Effector CD8-positive, alpha-beta T cell (primary cell): ENCODE data around the gene TGM1.

Source experiments
- DNase-seq: peaks from one replicate; lab custom pipeline; 2025; lab: John Stamatoyannopoulos, UW

Gene TGM1

DNA sequence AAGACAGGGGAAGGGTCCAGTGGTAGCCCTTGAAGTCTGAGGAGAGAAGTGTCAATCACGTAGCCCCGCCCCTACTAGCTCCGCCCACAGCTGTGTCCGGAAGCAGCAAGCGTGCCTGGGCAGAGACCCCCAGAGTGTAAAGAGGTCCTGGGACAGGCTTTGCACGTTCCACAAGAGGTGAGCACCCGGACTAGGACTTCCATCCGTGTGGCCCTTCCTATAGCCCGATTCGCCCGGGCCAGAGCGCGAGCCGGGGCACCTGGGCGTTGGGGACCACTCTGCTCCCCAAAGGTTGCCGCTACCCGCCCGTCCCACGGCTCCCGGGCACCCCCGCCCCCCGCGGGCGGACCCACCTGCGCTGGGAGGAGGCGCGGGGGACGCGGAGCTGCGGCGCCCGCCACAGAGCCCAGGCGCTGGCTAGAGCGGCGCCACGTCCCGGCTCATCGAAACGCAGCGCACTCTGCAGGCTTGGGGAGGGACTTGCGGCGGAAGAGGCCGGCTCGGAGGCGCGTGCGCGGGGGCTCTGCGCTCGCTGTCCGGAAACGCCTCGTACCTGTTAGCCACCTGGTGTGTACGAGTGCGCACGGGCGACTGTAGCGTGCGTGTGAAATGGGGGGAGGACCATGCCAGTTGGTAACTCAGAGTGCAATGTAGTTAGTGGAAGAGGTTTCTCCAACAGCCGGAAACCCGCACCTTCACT is 8.3 kb upstream of the TGM1 start, which contains the start of gene RABGGTA:
RABGGTA (minus strand) TSS at position 464 of the 700 bp plus-strand sequence. CDS start 482 bp downstream, outside the sequence.
- DNase-seq: peak; percentile 84

DNA sequence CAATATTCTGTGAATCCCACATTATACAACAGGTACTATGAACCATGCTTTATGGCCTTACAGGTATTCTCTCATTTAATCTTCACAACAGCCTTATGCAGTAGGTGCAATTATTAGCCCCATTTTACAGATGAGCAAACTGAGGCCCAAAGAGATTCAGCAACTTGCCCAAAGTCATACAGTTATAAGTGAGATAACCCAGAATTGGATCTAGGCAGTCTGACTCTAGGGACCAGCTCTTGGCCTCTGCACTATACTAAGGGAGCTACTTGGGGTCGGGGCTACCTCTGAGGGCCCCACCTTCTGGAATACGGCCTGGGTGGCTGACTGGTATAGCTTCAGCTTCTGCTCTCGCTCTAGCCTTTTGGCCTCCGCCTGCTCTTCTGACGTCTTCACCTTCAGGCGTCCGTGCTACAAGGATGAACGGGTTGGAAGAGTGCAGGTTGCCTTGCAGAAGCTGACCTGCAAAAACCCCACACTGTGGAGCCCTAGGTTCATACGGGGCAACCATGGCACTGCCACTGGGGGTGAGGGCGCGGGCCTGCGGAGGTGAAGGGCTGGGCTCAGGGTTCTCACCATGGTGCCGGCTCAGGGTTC is 7.7 kb upstream of the TGM1 start:
- DNase-seq: no peak

DNA sequence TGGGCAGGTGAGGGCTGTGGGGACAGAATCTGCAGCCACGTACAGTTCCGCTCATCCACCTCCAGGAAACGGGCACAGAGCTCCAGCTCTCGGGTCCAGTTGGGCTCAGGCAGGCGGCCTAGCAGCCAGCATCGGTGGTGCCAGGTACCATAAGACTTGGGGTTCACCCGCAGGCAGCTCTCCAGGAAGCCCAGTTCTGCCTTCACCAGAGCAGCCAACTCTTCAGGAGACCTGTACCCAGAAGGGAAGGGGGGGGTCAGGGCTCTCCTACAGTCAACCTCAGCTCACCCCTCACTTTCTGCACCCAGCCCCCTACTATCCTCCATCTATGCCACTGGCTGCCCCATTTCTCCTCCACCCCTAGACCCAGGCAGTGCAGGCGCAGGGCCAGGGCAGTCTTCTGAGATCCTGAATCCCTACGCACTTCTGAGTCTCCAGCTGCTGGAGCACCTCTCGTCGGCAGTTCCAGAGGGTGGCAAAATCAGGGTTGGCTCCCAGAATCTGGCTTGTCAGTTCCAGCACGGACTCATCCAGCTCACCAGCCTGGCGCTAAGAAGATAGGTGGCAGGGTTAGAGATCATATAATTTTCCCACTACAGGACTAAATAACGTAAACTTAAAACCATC is 7.0 kb upstream of the TGM1 start:
- no peak for DNase-seq

DNA sequence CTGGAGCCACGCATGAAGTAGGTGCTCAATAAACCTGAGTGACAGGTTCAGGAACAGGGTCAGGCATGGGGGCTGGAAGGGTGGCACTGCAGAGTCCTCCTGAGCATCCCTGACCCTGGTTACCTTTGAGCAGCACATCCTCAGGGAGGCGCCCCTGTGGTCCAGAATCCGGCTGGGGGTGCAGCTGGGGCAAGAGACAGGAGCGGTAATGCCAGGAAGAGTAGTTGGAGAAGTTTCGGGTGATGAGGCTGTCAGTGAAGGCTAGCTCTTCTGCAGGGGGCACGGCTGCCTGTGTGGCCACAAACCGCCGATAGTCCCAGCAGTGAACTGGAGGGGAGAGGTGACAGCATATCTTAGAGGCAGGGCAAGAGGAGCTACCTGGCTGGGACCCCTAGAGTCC is 6.4 kb upstream of the TGM1 start:
- DNase-seq: no peak

DNA sequence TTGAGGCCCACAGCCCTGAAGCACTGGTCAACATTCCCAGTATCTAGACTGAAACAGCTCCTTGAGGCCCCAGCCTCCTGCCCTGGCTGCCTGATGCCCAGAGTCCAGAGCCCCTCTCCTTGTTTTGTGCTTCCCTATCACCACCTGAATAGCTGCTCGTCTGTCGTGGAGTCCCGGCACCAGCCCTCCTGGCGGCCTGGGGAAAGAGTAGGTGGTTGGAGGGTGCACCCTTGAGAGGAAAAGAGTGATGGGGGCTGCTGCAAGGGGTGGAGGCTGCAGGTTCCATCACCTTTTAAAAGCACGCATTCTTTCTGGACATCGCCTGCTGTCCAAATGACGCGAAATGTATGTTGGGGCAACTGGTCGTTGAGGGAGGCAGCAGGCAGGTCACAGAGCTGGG is 5.2 kb upstream of the TGM1 start:
- no peak for DNase-seq

DNA sequence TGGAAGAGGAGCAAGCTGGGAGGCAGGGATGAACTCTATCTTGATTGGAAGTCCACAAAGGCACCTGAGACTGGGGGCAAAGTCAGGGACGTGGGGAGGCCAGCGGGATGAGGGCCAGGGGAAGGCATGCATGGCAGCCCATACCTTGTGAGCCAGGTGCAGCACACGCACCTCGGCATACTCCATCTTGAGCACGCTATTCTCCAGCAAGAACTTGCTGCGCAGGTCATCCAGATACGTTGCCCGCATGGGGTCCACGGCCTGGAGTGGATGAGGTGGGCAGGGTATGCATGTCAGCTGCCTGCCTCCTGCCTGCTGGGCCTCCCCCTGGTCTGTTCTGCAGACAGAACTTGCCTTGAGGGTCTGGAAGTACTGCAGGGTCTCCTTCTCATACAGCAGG is 4.5 kb upstream of the TGM1 start:
- DNase-seq: no peak

DNA sequence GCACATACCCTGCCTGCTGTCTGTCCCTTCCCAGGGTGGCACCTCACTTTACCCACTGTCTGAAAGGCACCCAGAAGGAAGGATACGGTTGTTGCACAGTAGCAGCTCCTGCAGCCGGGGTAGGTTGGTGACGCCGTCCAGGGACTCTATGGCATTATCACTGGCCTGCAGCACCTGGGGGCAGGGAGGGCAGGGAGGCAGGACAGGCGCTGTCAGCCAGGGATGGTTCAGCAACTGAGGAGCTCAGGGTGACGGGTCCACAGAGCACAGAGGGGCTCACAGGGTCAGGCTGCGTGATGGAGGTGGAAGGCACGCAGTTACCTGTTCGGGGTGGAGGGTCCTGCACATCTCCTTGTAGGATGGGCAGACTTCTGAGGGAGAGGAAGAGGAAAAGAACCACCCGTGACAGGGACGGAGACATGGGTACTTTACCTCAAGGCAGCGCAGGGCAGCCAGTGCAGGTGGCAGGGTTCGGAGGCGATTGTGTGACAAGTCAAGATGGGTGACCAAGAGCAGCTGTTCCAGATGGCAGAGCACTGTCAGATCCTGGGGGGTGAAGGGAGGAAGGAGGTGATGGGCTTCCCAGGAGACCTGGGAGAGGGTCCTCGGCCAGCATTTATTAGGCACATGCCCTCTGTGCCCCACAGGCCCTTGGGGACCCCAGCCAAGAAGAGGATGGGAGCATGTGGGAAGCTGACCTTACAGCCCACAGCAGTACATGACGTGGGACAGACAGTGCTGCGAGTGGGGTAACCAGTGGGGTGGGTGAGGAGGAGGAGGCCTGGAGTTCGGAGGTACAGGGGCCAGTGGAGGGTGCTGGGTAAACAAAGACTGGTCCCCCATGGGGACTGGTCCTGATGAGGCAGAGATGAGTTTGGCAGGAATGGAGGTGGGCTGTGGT is 3.6 kb upstream of the TGM1 start:
- no peak for DNase-seq

DNA sequence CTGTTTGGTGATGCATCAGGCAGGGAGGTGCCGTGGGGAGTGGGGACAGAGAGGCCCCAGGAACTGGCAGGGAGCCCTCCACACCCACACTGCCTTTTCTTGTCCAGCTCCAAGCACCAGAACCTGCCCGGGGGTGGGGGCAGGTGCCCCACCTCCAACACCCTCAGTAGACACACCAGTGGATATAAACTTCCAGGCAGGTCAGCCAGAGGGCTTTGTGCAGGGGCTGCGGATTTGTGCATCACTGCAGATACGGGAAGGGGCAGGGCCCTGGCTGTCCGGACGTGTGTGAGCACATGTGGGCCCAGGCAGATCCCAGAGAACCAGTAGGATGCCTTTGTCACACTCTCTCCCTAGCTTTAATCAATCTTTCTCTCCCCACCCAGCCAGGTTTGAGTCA is 1.3 kb upstream of the TGM1 start:
- no peak for DNase-seq

DNA sequence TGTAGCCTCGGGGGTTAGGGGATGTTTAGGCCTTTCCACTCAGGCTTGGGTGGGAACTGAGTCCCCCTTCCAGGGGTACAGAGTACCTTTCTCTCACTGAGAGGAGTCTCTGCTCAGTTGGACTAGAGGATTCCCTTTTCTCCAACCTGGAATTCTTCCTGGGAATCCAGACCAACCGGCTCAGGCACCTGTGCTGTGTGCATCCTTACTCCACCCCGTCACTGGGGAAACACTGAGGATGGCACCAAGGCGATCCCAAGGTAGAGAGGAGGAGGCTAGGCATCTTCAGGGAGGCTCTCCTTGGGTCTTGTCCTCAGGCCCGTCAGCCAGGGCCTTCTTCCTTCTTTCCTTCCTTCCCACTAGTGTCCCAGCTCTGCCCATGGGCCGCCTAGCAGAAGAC is 871 bp upstream of the TGM1 start:
- no peak for DNase-seq

DNA sequence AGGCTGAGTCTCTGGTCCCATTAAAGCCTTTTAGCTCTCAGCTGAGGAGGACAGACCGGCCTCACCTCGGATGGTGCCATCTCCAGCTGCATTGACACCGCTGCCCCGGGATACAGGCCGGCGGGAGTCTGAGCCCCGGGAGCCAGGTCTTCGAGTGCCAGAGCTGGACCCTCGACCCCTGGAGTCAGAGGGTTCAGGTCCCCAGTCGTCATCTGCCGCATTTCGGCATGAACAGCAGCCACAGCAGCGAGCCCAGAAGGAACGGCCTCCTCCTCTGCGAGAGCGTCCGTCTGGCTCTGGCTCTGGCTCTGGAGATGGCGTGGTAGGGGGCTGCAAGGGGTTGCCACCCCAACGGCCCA is 1.0 kb downstream of the TGM1 start:
- no peak for DNase-seq

DNA sequence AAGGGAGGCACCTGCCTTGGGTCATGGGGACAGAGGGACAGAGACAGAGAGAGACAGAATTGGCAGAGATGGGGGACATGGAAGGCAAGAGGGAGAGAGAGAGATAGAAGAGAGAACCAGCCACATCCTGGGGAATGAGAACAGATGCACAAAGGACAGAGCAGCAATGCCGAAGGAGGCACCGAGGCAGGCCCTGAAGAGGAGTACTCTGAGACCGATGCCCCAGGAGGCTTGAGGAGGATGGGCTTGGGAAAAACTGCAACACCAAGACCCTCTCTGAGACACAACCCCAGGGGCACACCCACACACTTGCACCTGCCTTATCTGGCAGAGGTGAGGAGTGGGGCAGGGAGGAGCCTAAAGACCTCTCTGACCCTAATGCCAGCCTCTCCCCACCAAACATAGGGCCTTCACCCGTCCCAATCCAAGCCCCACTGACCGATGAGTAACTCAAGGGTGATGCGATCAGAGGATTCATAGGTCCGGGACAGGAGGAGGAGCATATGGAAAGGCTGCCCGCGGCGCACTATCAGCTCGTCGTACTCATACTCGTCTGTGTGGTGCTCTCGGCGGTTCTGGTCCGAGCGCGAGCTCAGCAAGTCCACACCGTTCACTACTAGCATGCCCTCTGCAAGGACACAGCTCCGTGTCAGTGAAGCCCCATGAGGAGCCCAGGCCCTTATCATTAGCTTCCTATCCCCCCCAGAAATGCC is 1.6 kb downstream of the TGM1 start:
- no peak for DNase-seq

DNA sequence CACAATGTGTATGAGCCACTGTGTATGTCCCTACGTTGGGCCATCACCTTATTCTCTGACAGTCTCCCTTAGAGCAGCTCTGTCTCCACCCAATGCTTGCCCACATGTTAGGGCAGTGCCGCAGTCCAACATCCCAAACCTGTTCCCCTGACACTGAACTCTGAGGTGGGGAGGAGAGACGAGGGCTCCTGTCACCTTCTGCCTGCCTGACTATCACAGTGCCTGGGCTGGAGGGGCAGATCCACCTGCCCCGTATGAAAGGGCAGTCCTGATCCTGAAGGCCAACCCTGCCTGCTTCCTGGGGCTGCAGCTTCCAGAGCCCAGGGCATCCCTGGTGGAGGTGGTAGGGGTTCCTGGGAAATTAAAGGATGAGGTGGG is 2.2 kb downstream of the TGM1 start:
- no peak for DNase-seq

DNA sequence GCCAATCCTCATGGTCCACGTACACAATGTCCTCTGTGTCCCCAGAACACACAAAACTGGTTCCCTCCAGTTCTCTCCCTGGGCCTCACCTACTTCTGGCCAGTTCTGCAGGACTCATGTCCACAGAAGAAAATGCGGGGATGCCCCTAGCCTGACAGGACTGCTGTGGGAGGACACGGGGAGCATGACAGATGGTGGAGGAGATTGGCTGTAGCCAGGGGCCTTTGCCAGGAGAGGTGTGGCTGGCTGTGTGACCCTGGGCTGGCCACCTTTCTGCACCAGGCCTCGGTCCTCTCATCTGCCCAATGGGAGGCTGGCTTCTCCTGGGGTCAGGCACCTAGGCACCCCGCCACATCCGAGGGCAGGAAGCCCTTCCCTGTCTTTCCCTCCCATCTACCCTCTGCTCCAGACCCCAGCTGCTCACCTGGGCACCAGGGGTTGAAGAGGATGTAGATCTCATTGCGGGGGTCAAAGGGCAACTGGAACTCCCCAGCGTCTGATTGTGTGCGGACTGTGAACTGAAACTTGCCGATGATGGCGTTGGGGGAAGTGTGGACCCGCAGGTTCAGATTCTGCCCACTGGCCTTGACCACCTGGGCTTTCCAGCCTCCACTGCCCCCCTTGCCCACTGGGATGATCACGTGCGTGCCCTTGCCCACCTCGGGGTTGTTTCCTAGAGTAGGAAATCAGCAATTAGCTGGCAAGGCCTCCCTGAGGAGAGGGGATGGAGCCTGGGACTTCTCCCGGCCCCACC is 2.8 kb downstream of the TGM1 start:
- no peak for DNase-seq

DNA sequence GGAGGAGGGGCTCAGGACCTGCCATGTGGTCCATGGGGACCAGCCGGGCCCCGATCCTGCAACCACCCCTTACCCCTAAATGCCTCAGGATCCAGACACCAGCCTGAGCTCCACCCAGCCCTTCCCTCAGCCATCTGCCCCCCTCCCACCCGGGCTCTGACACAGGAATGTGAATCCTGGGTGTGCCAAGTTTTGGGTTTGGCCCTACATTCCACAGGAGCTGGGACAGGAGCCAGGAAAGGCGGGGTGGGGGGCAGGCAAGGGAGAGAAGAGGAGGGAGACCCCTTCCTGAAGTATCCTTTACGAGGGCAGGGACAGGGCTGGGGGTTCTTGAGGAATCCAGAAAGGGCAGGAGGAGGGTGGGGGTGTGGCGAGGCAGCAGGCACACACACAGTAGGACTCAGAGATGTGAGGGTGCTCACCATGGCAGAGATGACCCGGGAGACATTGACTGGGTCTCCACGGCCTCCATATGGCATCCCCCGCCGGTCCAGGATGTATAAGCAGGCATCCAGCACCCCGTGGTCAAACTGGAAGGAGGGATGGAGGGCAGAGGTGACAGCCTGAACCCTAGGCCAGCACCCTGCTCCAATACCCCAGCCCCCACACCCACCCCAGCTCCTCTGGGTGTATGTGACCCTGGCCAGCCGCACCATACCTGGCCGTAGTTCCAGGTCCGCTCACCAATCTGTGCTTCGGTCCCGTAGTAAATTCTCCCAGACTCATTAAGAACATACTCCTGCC is 3.5 kb downstream of the TGM1 start:
- DNase-seq: no peak

DNA sequence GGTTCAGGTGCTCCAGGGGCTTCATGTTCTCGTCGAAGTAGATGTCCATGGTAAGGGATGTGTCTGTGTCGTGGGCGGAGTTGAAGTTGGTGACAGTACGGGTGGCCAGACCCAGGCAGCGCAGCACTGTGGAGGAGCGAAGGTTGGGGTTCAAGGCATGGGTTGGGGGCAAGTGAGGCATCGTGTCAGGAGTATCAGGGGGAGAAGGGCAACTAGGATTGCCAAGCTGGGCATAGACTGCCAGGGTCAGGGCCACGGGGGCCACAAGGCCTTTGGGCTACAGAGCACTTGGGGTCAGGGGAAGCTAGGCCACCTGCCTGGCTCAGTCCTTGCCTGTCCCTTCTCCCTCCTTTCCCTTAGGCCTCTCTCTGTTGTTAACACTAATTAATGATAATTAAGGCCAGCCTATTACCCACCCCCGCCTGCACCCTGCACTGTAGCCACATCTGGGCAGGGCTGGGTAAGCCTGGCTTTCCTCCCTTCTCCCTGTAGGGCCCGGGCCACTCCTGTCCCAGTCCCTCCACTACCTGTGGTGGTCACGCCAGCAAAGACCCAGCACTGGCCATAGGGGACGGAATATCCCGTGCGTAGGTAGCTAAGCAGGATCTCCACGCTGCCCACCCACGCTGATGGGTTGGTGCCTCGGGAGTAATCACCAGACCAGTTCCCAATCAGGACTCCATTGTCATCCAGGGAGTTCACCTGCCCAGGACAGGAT is 4.3 kb downstream of the TGM1 start:
- DNase-seq: no peak

DNA sequence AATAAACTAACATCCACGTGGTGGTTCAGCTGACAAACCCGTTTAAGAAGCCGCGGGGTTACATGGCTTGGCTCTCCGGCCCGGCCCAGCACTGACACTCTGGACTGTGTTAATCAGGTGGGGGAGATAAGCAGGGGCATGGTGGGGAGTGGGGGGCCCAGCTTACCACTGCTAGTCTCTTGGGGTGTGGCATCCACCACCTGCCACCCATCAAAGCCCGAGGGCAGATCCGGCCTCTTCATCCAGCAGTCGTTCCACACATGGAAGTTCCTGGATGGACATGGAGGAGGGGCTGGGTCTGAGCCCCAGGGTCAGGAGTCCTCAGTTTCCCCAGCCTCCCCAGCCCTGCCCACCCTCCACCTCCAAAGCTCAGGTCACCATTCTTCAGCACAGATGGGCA is 4.9 kb downstream of the TGM1 start:
- DNase-seq: no peak

DNA sequence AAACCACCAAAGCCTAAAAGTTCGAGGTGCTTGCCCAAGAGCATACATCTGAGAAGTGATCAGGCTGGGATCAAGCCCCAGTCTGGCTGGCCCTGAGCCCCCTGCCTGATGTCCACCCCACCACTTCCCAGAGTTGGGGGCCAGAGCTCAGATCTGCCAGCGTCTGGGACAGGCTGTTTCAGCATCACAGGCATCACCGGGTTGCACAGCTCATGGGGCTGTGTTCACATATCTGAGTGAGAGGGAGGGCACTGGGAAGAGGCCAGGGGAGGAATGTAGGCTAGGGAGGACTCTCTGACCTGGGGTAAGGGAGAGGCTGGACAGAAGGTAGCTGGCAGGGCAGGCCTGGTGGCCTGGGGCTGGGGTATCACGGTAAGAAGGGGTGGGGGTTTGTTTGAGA is 6.0 kb downstream of the TGM1 start:
- no peak for DNase-seq

DNA sequence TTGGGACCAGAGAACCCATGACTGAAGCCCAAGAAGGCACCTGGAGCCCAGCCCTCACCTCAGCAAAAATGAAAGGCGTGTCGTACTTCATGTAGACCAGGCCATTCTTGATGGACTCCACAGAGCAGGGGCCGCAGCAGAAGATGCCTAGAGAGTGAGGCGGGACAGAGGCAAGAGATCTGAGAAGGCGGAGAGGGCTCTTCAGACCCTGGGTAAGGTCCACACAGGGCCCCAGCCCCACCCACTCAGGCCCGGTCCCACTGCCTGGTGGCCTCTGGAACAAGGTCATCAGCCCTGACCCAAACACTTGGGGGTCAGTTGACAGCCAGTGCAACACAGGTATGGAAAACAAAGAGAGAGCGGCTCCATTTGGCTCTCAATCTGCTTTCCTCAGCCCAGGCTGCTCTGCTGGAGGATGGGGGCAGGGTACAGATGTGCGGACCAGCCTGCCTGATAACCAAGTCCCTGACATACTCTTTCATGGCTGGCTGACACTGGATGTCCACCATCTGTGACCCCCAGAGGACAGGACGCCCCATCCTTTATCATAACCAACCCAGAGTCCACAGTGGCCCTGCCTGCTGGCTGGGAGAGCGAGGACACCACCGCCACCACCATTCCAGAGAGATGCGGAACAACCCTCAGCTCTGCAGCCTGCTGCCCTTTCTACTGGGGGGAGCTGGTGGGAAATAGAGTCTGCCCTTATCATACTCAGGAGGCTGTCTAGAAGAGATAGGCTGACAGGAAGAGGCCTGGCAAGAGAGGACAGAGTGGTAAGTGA is 6.9 kb downstream of the TGM1 start:
- DNase-seq: no peak

DNA sequence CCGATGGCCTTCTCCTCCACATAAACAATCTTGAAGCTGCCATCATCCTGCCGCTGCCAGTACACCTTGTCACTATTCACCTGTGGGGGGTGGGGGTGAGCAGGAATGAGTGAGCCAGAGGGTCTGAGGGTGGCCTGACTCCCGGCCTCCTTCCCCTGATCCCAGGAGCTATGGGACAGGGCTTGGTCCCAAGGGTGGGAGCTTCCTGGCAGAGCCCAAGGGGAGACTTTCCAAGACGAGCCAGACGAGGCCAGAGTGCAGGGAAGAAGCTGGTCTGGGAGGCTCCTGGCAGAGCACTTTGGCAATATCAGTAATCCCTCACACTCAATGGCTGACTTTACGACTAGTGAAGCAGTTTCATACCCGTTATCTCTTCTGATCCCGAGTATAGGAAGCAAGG is 7.5 kb downstream of the TGM1 start:
- no peak for DNase-seq
